DOHH2 (cell line): ENCODE measurements around the gene TMEM187.

Experiments
- CTCF ChIP-seq: fragments of 200-600 bp; sonication (generic); IDR thresholded peaks from one replicate; pipeline ENCODE4 v1.5.1; 2014; ENCODE audit warnings: antibody characterized with exemption, mild to moderate bottlenecking, low read depth, low read length; ENCODE audit not compliant: poor library complexity, severe bottlenecking
- EZH2phosphoT487 ChIP-seq: fragments of 200-600 bp; sonication (generic); IDR thresholded peaks from 2 replicates; pipeline ENCODE4 v1.6.1; 2017; ENCODE audit warnings: borderline replicate concordance, mild to moderate bottlenecking, antibody characterized with exemption, low read length, moderate library complexity, mixed read lengths

- no peak for TF ChIP-seq CTCF
- TF ChIP-seq EZH2phosphoT487: no peak
Observed at GRCh38 chrX:154008521-154008920, 36.0 kb downstream of the TMEM187 start.
